Chondrocyte (in vitro differentiated cells): ENCODE data around the gene SLC19A2. TPM values are rescaled to one million over a fixed set of nuclear protein-coding genes. Genes with fewer than 3 reads are reported as not detected.

Source experiments
- DNase-seq: peaks from one replicate; pipeline ENCODE4 v3.0.0; 2021; ENCODE audit warnings: mixed read lengths, low spot score
- H3K27ac Mint-ChIP-seq: one replicate; pipeline ENCODE4 v1.8.0; 2021; ENCODE audit warnings: mild to moderate bottlenecking, moderate library complexity, mixed read lengths; ENCODE audit not compliant: unreplicated experiment
- H3K27me3 Mint-ChIP-seq: 2 replicates; pipeline ENCODE4 v1.8.0; 2021; ENCODE audit warnings: low read depth, mixed read lengths
- H3K36me3 Mint-ChIP-seq: 2 replicates; pipeline ENCODE4 v1.8.0; 2021; ENCODE audit warnings: low read depth, mixed read lengths
- H3K4me1 Mint-ChIP-seq: 2 replicates; pipeline ENCODE4 v1.8.0; 2021; ENCODE audit warnings: low read depth, mild to moderate bottlenecking, mixed read lengths
- H3K4me3 Mint-ChIP-seq: one replicate; pipeline ENCODE4 v1.8.0; 2021; ENCODE audit warnings: mild to moderate bottlenecking, moderate library complexity, mixed read lengths; ENCODE audit not compliant: unreplicated experiment
- H3K9me3 Mint-ChIP-seq: 2 replicates; pipeline ENCODE4 v1.8.0; 2021; ENCODE audit warnings: low read depth, mixed read lengths
- total RNA-seq: library from RNA; stranded (reverse); gene quantifications from 3 replicates; pipeline ENCODE4 v1.2.1, GENCODE V29; 2021
- TF ChIP-seq, protein P1 (sequence below): fragments of 200-600 bp; sonication (generic); IDR thresholded peaks from 2 replicates; pipeline ENCODE4 v1.5.0; 2021; ENCODE audit warnings: antibody characterized with exemption, mild to moderate bottlenecking, moderate library complexity

The SLC19A2 gene
- total RNA-seq, 1 donor from 2014 or later: 4.9 TPM

DNA sequence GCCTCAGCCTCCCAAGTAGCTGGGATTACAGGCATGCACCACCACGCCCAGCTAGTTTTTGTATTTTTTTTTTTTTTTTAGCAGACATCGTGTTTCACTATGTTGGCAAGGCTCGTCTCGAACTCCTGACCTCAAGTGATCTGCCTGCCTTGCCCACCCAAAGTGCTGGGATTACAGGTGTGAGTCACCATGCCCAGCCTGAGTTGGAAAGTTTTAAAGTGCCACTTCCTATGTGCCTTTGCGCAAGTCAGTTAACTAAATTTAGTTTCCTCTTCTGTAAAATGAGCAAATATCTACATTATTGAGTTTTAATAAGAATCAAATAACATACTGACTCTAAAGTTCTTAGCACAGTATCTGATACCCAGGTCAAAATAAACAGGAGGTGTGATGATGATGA, 12.4 kb downstream of the SLC19A2 start:
- peaks cover 3% of the 10 kb centered on the region for H3K36me3 Mint-ChIP-seq

DNA sequence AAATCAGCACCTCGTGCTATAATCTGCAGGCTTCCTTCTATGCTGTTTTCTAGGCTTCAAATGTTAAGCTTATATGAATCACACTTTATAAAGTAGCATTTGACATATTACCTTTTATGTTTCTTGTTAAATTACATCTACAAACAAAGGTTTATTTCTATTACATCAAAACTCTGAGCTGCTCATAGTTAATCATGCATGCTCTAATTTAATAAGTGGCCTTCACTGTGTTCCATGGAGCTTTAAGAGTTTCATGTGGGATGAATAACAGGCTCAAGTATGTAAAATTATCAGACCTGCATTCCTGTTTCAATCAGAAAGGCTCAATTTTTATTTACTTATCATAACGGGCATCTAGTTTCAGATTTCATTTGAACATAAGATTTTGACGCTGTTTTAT, 13.0 kb downstream of the SLC19A2 start:
- H3K36me3 Mint-ChIP-seq: peaks cover 5% of the 10 kb centered on the region
- DNase-seq: no peak
- no peak overlapping the region for H3K4me3 Mint-ChIP-seq
- H3K27ac Mint-ChIP-seq: no peak overlapping the region
- H3K4me1 Mint-ChIP-seq: no peaks in the 10 kb centered on the region
- TF ChIP-seq, protein P1, sequence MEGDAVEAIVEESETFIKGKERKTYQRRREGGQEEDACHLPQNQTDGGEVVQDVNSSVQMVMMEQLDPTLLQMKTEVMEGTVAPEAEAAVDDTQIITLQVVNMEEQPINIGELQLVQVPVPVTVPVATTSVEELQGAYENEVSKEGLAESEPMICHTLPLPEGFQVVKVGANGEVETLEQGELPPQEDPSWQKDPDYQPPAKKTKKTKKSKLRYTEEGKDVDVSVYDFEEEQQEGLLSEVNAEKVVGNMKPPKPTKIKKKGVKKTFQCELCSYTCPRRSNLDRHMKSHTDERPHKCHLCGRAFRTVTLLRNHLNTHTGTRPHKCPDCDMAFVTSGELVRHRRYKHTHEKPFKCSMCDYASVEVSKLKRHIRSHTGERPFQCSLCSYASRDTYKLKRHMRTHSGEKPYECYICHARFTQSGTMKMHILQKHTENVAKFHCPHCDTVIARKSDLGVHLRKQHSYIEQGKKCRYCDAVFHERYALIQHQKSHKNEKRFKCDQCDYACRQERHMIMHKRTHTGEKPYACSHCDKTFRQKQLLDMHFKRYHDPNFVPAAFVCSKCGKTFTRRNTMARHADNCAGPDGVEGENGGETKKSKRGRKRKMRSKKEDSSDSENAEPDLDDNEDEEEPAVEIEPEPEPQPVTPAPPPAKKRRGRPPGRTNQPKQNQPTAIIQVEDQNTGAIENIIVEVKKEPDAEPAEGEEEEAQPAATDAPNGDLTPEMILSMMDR: no peak
- H3K9me3 Mint-ChIP-seq: no peaks in the 10 kb centered on the region
- no peaks in the 10 kb centered on the region for H3K27me3 Mint-ChIP-seq

More for the DNA sequence above, 12.4 kb downstream of the SLC19A2 start:
- Mint-ChIP-seq H3K27ac (no peak overlapping the region), H3K9me3 (no peaks in the 10 kb centered on the region), H3K4me1 (no peaks in the 10 kb centered on the region), H3K27me3 (no peaks in the 10 kb centered on the region), H3K4me3 (no peak overlapping the region)
- TF ChIP-seq, protein P1: no peak
- no peak for DNase-seq

DNA sequence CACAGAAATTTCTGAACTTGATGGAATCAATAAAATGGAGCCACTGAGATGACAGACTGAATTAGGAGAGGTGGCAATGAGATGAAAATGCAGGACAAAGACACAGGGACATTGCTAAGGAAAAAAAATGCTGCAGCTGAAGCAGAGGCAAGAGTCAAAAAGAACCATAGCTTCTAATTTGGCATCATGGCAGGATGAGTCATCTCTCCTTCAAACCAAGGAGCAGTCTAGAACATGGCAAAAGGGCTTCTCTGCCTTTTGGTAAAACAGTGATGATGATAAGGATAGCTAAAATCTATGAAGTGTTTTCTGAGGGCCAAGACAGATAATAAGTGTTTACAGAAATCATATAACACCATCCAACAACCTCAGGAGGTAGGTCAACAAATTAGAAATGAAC, 16.8 kb downstream of the SLC19A2 start:
- Mint-ChIP-seq H3K27me3 (no peaks in the 10 kb centered on the region), H3K27ac (no peak overlapping the region), H3K36me3 (peaks cover 5% of the 10 kb centered on the region), H3K4me1 (no peaks in the 10 kb centered on the region), H3K4me3 (no peak overlapping the region), H3K9me3 (no peaks in the 10 kb centered on the region)
- DNase-seq: no peak
- TF ChIP-seq, protein P1: no peak

DNA sequence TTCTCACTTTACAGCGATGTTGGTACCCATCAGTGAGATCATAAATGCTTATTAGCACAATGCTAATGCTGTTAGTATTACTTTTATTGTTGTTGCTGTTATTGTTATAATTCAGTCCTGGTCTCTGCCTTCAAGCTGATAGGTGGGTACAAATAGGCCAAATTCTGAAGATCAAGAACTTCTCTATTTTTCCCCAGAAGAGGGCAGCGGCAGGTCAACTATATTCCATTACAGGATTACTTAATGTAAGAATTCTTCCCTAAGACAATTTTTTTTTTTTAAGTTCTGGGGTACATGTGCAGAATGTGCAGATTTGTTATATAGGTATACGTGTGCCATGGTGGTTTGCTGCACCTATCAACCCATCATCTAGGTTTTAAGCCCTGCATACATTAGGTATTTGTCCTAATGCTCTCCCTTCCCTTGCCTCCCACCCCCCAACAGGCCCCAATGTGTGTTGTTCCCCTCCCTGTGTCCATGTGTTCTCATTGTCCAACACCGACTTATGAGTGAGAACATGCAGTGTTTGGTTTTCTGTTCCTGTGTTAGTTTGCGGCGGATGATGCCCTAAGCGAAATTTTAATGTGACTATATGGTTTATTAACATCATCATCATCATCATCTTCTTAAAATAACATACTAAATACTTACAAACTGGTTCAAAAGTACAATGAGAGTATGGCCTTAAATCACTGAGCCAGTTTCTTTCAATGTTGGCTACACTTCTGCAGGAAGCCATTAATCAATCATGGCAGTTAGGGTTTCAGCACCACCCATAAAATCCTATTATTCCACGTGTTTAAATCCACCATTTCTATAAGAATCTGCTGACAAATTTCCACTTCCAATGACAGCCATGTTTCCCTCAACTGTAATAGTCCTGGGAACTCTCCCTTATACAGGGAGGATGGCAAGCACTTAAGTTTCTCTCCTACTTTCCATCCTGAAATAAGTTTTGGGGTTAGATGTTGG, 19.2 kb downstream of the SLC19A2 start:
- Mint-ChIP-seq H3K9me3 (no peaks in the 10 kb centered on the region), H3K4me1 (no peaks in the 10 kb centered on the region), H3K27ac (no peak overlapping the region), H3K27me3 (no peaks in the 10 kb centered on the region), H3K4me3 (no peak overlapping the region), H3K36me3 (peaks cover 5% of the 10 kb centered on the region)
- TF ChIP-seq, protein P1: peak; percentile 77
- DNase-seq: no peak

DNA sequence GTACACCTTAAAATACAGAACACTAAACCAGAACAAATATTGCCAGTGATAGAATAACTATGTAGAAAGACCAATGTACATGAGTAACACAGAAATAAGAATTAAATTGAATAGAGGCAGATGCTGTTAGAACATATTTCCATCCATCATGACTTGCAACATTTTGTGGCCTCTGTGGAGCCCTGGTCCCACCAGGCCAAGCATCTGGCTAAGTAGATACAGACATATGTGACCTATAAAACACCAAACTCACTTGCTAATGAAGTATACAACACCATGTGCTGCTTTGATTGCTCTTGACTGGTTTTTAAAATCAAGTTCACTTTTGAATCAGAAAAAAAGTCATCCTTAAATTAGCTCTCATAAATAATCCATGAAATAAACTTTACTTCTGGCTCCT, 20.5 kb downstream of the SLC19A2 start:
- peaks cover 5% of the 10 kb centered on the region for H3K36me3 Mint-ChIP-seq
- no peaks in the 10 kb centered on the region for H3K27me3 Mint-ChIP-seq
- H3K27ac Mint-ChIP-seq: no peak overlapping the region
- H3K4me3 Mint-ChIP-seq: no peak overlapping the region
- no peaks in the 10 kb centered on the region for H3K9me3 Mint-ChIP-seq
- TF ChIP-seq, protein P1: no peak
- DNase-seq: no peak
- no peaks in the 10 kb centered on the region for H3K4me1 Mint-ChIP-seq
